ENCODE results near the gene BMPR1A. TPM values are rescaled to one million over a fixed set of nuclear protein-coding genes. Genes with fewer than 3 reads are reported as not detected.

The BMPR1A gene
- total and polyA plus RNA-seq, 9 of the 15 experiments (the other 6 are each of a cell fraction or from before 2014, with no cell fraction given) = 1.6 to 17.5 (median 9.1) TPM

DNA sequence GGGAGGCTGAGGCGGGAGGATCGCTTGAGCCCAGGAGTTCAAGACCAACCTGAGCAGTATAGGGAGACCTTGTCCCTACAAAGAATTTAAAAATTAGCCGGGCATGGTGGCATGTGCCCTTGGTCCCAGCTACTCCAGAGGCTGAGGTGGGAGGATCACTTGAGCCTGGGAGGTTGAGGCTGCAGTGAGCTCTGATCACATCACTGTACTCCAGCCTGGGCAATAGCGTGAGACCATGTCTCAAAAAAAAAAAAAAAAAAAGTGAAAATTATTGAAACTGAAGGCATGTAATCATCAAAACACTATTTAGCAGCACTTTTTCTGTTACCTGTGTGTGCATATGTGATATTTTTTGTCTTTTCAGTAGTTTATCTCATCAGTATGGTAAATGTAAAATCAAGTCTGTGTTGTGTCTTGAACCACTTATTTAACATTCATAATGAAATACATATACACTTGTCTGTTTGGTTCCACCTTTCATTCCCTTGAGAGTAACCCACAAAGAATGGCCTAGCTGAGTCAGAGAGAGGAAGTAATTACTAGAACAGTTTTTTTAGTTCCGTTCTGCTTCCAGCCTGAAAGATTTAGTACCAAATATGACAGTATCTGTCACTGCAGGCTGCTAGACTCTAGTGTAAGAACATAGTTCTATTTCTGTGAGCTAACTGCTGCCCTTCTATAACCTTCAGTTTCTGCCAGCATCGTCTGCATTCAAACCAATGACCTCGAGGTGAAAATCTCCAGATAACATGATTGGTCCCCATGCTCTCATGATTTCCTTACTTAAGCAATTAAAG, 132.4 kb downstream of the BMPR1A start (continued):
- TF ChIP-seq, protein P1, sequence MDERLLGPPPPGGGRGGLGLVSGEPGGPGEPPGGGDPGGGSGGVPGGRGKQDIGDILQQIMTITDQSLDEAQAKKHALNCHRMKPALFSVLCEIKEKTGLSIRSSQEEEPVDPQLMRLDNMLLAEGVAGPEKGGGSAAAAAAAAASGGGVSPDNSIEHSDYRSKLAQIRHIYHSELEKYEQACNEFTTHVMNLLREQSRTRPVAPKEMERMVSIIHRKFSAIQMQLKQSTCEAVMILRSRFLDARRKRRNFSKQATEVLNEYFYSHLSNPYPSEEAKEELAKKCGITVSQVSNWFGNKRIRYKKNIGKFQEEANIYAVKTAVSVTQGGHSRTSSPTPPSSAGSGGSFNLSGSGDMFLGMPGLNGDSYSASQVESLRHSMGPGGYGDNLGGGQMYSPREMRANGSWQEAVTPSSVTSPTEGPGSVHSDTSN (CRISPR knock-in tag; IDR thresholded peaks at IDR 0.05; ENCODE audit: low read depth) = no peak
- TF ChIP-seq, protein P1 (tag; conservative IDR thresholded peaks at IDR 0.05; ENCODE audit: low read depth) = peak; percentile 95
- TF ChIP-seq MCM5 (IDR thresholded peaks at IDR 0.05; ENCODE audit: low read depth) (no peak), TBL1XR1 (IDR thresholded peaks at IDR 0.05; ENCODE audit: low read length in 2 of 2) (peak in 1 of 2 experiments; percentile 47; a peak in 2 of 4 replicates), CEBPG (CRISPR knock-in tag; IDR thresholded peaks at IDR 0.05) (no peak), CEBPG (tag; conservative IDR thresholded peaks at IDR 0.05 in 1 of 2, IDR thresholded peaks at IDR 0.05 in 1 of 2) (no peak), ZNF589 (CRISPR knock-in tag; IDR thresholded peaks at IDR 0.05; ENCODE audit: low read depth) (0 out of 2 replicates have a peak, but pooled peaks have one; percentile 30), TEAD4 (IDR thresholded peaks at IDR 0.05; ENCODE audit: low read length) (peak; percentile 88), TEAD4 (CRISPR knock-in tag; IDR thresholded peaks at IDR 0.05; ENCODE audit: borderline replicate concordance) (no peak), XRCC5 (IDR thresholded peaks at IDR 0.05; ENCODE audit: low read depth, low read length) (no peak), KLF13 (tag; IDR thresholded peaks at IDR 0.05; ENCODE audit: borderline replicate concordance, low read depth) (no peak), TAF7 (tag; IDR thresholded peaks at IDR 0.05) (no peak), SREBF1 (IDR thresholded peaks at IDR 0.05; ENCODE audit: borderline replicate concordance, low read depth, low read length) (no peak), ZNF764 (CRISPR knock-in tag; IDR thresholded peaks at IDR 0.05; ENCODE audit: low read depth) (no peak), WHSC1 (IDR thresholded peaks at IDR 0.05; ENCODE audit: low read length) (no peak), HOXB6 (CRISPR knock-in tag; IDR thresholded peaks at IDR 0.05; ENCODE audit: borderline replicate concordance) (no peak), NR2C2 (CRISPR knock-in tag; IDR thresholded peaks at IDR 0.05) (no peak), NR2C2 (tag; IDR thresholded peaks at IDR 0.05) (peak; percentile 86), ZNF274 (IDR thresholded peaks at IDR 0.05; ENCODE audit: borderline replicate concordance, low read depth, low read length) (no peak)
- TF ChIP-seq, protein P2, sequence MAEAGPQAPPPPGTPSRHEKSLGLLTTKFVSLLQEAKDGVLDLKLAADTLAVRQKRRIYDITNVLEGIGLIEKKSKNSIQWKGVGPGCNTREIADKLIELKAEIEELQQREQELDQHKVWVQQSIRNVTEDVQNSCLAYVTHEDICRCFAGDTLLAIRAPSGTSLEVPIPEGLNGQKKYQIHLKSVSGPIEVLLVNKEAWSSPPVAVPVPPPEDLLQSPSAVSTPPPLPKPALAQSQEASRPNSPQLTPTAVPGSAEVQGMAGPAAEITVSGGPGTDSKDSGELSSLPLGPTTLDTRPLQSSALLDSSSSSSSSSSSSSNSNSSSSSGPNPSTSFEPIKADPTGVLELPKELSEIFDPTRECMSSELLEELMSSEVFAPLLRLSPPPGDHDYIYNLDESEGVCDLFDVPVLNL (CRISPR knock-in tag; IDR thresholded peaks at IDR 0.05; ENCODE audit: low read depth) = no peak
- TF ChIP-seq, protein P3, sequence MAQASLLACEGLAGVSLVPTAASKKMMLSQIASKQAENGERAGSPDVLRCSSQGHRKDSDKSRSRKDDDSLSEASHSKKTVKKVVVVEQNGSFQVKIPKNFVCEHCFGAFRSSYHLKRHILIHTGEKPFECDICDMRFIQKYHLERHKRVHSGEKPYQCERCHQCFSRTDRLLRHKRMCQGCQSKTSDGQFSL (CRISPR knock-in tag; IDR thresholded peaks at IDR 0.05) = no peak
- TF ChIP-seq, protein P3 (tag; IDR thresholded peaks at IDR 0.05) = no peak

Measured in K562 (cell line).